ENCODE measurements around the gene NDFIP2.

NDFIP2 gene

GRCh38 chr13:79458436-79458835, 22.5 kb upstream of the NDFIP2 start:
- no peak for FAIRE-seq

GRCh38 chr13:79459906-79460305, 21.0 kb upstream of the NDFIP2 start:
- no peak for DNase-seq (ENCODE audit: low spot score)
- no peak for FAIRE-seq

More at GRCh38 chr13:79458436-79458835, 22.5 kb upstream of the NDFIP2 start:
- DNase-seq (ENCODE audit: low spot score) = no peak

- DNase-seq (ENCODE audit: low spot score) (no peak), FAIRE-seq (no peak)
These were observed 18.1 kb upstream of the NDFIP2 start for GRCh38 chr13:79462895-79463294.

DNA sequence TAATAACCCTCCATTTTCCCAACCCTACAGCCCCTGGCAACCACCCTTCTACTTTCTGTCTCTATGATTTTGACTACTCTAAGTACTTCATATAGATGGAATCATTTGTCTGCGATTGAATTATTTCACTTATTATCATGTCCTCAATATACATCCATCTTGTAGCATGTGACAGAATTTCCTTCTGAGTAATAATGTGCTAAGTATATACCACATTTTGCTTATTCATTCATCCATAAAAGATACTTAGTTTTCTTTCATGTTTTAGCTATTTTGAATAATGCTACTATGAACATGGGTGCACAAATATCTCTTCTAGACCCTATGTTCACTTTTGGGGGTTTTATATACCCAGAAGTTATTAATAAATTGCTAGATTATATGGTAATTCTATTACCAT, 17.4 kb upstream of the NDFIP2 start:
- FAIRE-seq (no peak), DNase-seq (ENCODE audit: low spot score) (no peak)

DNA sequence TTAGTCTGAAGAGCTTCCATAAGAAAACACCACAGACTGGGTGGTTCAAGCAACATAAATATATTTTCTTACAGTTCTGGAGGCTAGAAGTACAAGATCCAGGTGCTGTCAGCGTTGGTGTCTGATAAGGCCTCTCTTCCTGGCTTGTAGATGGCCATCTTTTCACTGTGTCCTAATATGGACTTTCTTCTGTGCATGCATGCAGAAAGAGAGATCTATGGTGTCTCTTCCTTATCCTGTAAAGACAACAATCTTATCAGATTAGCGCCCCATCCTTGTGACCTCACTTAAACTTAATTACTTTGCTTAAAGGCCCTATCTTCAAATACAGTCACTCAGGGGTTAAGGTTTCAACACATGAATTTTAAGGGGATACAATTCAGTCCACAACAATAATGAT, 14.1 kb upstream of the NDFIP2 start:
- DNase-seq (ENCODE audit: low spot score) (no peak), FAIRE-seq (no peak)

GRCh38 chr13:79468402-79468801, 12.6 kb upstream of the NDFIP2 start:
- no peak for DNase-seq (ENCODE audit: low spot score)
- no peak for FAIRE-seq

DNA sequence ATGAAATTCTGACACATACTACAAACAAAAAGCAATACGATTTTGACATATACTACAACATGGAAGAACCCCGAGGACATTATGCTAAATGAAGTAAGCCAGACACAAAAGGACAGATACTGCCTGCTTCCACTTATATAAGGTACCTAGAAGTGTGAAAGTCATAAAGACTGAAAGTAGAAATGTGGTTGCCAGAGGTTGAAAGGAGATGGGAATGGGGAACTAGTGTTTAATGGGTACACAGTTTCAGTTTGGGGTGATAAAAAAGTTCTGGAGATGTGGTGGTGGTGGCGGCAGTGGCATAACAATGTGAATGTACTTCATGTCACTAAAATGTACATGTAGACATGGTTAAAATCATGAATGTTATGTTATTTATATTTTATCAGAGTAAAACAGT, 12.1 kb upstream of the NDFIP2 start:
- FAIRE-seq = no peak
- no peak for DNase-seq (ENCODE audit: low spot score)

GRCh38 chr13:79469608-79470007, 11.3 kb upstream of the NDFIP2 start:
- DNase-seq (ENCODE audit: low spot score) (no peak), FAIRE-seq (no peak)

GRCh38 chr13:79470666-79471065, 10.3 kb upstream of the NDFIP2 start:
- DNase-seq (ENCODE audit: low spot score) (no peak), FAIRE-seq (no peak)

GRCh38 chr13:79475569-79475968, 5.4 kb upstream of the NDFIP2 start:
- FAIRE-seq = no peak
- no peak for DNase-seq (ENCODE audit: low spot score)

- DNase-seq (ENCODE audit: low spot score) = no peak
These were observed 3.0 kb upstream of the NDFIP2 start for GRCh38 chr13:79477968-79478367.

DNA sequence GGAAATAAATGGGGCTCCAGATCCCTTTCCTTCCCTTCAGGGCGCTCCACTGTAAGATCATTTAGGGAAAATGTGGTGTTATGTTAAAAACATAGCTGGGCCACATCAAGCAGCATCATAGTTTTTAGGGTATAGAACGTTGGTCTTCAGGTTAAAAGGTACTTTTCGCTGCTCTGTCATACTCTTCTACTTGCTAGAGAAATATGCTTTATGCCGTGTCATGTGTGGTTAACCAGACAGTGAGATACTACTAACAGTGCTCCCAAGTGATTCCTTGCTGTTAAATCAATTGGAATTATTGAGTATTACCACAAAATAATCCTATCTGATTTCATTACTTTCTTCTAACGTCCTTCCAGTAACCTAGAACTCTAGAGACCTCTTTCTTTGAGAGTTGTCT, 1.1 kb upstream of the NDFIP2 start:
- FAIRE-seq (no peak), DNase-seq (ENCODE audit: low spot score) (no peak)

More at GRCh38 chr13:79477968-79478367, 3.0 kb upstream of the NDFIP2 start:
- no peak for FAIRE-seq

- FAIRE-seq (no peak), DNase-seq (ENCODE audit: low spot score) (no peak)
These were observed 714 bp downstream of the NDFIP2 start for GRCh38 chr13:79481685-79482052.

GRCh38 chr13:79482281-79482970, 1.5 kb downstream of the NDFIP2 start:
- DNase-seq (ENCODE audit: low spot score) (no peak), FAIRE-seq (no peak)

- FAIRE-seq = no peak
- DNase-seq (ENCODE audit: low spot score) = no peak
These were observed 2.2 kb downstream of the NDFIP2 start for GRCh38 chr13:79483086-79483706.

DNA sequence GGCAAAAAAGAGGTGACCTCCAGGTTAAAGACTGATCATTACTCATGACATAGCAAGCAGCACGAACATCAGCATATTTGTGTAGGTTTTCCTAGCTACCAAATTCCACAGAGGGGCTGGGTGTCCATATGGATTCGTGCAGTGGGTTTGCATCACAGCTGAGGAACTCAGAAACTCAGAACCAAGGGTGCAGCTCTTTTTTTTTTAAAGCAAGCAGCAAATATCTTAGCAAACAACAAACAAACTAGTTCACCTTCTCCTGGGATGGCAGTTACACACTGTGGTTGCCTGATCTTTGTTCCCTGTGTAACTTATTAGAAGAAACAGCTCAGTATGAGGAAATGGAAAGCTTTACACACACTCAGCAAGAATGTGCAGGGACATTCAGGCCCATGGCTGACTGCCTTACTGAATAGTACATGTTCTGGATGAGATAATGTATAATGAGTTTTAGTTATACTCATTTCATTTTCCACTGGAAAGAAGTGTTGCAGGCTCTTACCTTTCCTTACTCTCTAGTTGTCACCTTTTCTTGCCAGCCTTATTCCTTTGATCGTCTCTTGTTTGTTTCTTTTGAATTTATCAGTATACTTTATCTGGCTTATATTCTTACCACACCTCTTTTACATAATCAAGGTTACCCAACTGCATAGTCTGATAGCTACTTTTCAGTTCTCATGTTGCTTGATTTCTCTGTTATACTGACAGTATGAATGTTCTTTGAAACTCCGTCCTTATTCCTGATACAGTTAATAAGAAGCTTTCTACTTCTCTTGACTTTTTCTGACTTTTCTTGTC, 4.3 kb downstream of the NDFIP2 start:
- DNase-seq (ENCODE audit: low spot score) (no peak), FAIRE-seq (no peak)

GRCh38 chr13:79486433-79487188, 5.7 kb downstream of the NDFIP2 start:
- no peak for DNase-seq (ENCODE audit: low spot score)
- no peak for FAIRE-seq

GRCh38 chr13:79490326-79490725, 9.4 kb downstream of the NDFIP2 start:
- FAIRE-seq (no peak), DNase-seq (ENCODE audit: low spot score) (no peak)

DNA sequence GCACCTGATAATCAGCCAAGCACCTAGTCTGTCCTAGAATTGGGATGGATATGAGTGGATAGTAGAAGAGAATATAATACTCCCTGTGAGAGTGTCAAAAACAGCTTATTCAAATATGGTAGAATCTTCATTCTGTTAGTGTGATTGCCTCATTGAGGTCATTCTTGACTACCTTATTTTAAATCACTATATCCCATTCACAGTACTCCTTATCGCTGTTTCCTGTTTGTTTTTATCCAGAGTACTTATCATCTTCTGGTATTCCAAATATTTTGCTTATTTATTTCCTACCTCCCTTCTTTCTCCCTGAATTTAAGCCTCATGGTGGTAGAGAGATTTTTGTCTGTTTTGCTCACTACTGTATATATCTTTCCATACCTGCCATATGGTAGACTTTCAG, 9.9 kb downstream of the NDFIP2 start:
- no peak for DNase-seq (ENCODE audit: low spot score)
- FAIRE-seq = no peak

DNA sequence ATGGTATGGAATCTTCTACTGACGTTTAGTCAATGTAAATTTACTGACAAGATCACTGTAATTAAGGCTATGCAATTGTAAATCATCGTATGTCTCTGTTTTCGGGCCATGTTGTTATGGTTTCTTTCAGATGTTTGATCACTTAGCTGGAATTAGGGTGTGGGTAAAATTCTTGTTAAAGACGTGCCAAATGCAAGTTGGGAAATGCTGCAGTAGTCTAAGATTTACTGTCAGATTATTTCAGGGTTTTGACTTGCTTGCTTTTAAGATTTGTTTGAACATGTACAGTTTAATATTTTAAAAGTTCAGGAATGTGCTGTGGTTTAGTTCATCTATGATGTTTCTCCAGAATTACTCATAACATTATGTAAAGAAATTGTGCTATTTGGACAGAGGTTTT, 10.8 kb downstream of the NDFIP2 start:
- DNase-seq (ENCODE audit: low spot score) = no peak
- no peak for FAIRE-seq

DNA sequence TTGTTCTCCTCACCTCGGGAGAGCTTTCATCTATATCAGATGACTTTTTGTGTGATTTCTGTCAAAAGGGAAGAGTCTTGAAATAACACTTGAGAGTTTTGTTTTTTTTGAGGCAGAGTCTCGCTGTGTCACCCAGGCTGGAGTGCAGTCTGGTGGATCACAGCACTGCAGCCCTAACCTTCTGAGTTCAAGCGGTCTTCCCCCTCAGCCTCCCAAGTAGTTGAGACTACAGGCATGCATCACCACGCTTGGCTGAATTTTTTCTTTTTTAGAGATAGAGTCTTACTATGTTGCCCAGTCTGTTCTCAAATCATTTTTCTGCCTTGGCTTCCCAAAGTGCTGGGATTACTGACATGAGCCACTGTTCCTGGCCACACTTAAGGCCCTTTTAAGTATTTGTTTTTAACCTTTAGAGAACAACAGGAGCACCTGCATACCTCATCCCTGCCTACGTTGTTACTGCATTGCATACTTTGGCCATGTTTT, 11.4 kb downstream of the NDFIP2 start:
- FAIRE-seq (no peak), DNase-seq (ENCODE audit: low spot score) (no peak)
